ENCODE data around the gene ZNF639. TPM values are rescaled to one million over a fixed set of nuclear protein-coding genes. Genes with fewer than 3 reads are reported as not detected.

Gene ZNF639
- total RNA-seq, 1 donor from 2014 or later: 43.2 TPM

DNA sequence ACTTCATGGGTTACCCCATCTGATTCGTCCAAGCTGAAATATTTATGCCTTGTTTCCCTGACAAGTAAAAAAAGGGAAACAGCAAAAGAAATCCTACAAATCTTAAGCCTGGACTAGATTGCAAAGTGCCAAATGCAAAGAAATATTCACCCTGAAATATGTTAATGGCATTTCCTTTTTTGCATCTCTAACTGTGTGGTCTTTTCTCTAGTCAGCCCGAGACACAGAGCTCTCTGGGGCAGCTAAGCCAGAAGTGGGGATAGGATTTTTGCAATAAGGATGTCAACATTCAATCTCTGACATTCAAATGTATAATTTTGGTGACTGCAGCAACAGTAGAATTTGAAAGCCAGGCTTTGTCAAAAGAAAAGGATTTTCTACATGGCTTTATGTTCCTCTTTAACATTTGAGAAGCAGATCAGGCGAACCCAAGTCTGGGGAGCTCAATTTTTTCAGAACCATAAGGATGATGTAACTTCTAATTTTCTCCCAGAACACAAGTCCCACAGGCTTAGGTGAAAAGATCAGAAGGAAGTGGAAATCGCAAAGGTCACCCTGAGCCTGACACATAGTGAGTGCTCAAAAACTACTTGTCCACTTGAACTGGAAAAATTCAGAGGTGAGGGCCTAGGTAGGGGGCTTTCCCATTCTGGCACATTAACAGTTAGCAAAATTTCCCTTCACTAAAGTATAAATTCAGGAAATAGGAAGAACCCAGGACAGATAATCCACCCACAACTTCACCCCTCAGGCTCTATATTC, 43.7 kb upstream of the ZNF639 start:
- no peaks in the 10 kb centered on the region for H3K4me1 Mint-ChIP-seq (ENCODE audit: low read depth)
- no peak for DNase-seq (ENCODE audit: low spot score, unreplicated experiment)
- no peaks in the 10 kb centered on the region for H3K27me3 Mint-ChIP-seq
- H3K36me3 Mint-ChIP-seq (ENCODE audit: insufficient read depth): no peaks in the 10 kb centered on the region
- no peaks in the 10 kb centered on the region for H3K9me3 Mint-ChIP-seq (ENCODE audit: low read depth)
- H3K27ac Mint-ChIP-seq: no peak overlapping the region
- TF ChIP-seq CTCF (IDR thresholded peaks at IDR 0.05; ENCODE audit: unreplicated experiment): no peak
- no peak overlapping the region for H3K4me3 Mint-ChIP-seq (ENCODE audit: low read depth)

DNA sequence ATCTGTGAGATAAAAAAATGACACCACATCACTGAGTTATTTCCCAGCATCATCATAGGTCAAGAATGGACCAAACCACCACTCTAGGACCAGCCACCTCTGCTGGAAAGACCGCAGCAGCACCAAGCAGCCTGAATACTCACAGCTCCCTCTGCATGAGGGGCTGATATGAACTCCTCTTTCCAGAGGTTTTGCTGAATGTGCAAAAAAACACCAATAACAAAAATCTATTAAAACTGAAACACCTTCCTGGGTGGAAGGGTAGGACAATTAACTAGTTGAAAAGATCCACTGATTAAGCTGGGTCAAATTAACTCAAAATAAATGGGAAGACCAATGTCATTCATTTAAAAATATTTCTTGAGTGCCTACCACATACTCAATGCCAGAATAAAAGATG, 43.0 kb upstream of the ZNF639 start:
- H3K9me3 Mint-ChIP-seq (ENCODE audit: low read depth): no peaks in the 10 kb centered on the region
- TF ChIP-seq CTCF (IDR thresholded peaks at IDR 0.05; ENCODE audit: unreplicated experiment): no peak
- no peak overlapping the region for H3K4me3 Mint-ChIP-seq (ENCODE audit: low read depth)
- no peak for DNase-seq (ENCODE audit: low spot score, unreplicated experiment)
- no peaks in the 10 kb centered on the region for H3K36me3 Mint-ChIP-seq (ENCODE audit: insufficient read depth)
- H3K4me1 Mint-ChIP-seq (ENCODE audit: low read depth): no peaks in the 10 kb centered on the region
- no peaks in the 10 kb centered on the region for H3K27me3 Mint-ChIP-seq
- no peak overlapping the region for H3K27ac Mint-ChIP-seq

DNA sequence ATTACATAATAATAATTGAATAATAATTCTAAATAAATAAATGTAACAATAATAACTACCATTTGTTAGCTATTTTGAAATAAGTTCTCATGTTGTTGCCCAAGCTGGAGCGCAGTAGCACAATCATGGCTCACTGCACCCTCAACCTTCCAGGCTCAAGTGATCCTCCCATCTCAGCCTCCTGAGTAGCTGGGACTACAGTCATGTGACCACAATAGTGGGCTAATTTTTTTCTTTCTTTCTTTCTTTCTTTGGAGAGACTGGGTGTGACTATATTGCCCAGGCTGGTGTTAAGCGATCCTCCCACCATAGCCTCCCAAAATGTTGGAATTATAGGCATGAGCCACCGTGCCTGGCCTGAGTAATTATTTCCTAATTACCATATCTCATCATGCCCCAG, 41.0 kb upstream of the ZNF639 start:
- H3K4me3 Mint-ChIP-seq (ENCODE audit: low read depth): no peak overlapping the region
- H3K27ac Mint-ChIP-seq: no peak overlapping the region
- no peaks in the 10 kb centered on the region for H3K9me3 Mint-ChIP-seq (ENCODE audit: low read depth)
- DNase-seq (ENCODE audit: low spot score, unreplicated experiment): no peak
- no peaks in the 10 kb centered on the region for H3K27me3 Mint-ChIP-seq
- H3K4me1 Mint-ChIP-seq (ENCODE audit: low read depth): no peaks in the 10 kb centered on the region
- TF ChIP-seq CTCF (IDR thresholded peaks at IDR 0.05; ENCODE audit: unreplicated experiment): no peak
- H3K36me3 Mint-ChIP-seq (ENCODE audit: insufficient read depth): no peaks in the 10 kb centered on the region

DNA sequence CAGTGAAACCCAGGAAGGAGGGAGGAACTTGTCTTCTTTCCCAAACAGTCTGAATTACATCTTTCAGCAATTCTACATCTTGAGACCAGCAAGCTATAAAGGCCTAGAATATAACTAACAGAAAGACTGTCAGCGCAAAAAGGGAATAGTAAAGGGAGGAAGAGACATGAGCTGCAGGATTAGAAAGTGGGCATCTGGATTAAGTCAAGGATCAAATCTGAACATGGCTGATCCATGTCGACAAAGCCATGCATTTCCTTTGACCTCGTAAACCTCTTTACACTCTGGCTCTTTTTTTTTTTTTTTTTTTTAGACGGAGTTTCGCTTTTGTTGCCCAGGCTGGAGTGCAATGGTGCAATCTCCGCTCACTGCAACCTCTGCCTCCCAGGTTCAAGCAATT, 36.5 kb upstream of the ZNF639 start:
- Mint-ChIP-seq H3K27me3 (no peaks in the 10 kb centered on the region), H3K27ac (no peak overlapping the region), H3K9me3 (ENCODE audit: low read depth) (no peaks in the 10 kb centered on the region), H3K36me3 (ENCODE audit: insufficient read depth) (no peaks in the 10 kb centered on the region), H3K4me1 (ENCODE audit: low read depth) (peaks cover 2% of the 10 kb centered on the region), H3K4me3 (ENCODE audit: low read depth) (no peak overlapping the region)
- no peak for DNase-seq (ENCODE audit: low spot score, unreplicated experiment)
- no peak for TF ChIP-seq CTCF (IDR thresholded peaks at IDR 0.05; ENCODE audit: unreplicated experiment)

DNA sequence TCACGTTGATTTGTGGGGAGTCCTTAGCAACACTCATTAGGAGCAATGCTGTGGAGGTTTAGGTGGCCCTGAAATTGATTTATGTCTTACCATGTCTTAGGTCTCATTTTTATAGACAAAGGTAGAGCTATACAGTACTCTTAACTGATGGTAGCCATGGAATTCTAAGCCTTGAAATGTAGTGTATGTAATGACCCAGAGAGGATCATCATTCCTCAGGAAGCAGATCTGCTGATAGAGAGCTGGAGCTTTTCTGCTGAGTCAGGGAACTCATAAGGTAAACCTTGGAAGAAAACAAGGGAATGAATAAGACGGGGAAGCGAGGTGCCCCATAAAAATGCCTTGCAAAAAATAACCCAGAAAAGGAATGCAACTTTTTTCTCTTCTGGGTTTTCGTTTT, 34.0 kb upstream of the ZNF639 start:
- peaks cover 3% of the 10 kb centered on the region for H3K36me3 Mint-ChIP-seq (ENCODE audit: insufficient read depth)
- TF ChIP-seq CTCF (IDR thresholded peaks at IDR 0.05; ENCODE audit: unreplicated experiment): no peak
- H3K9me3 Mint-ChIP-seq (ENCODE audit: low read depth): peaks cover 3% of the 10 kb centered on the region

More for the DNA sequence above, 34.0 kb upstream of the ZNF639 start:
- no peaks in the 10 kb centered on the region for H3K27me3 Mint-ChIP-seq
- H3K4me3 Mint-ChIP-seq (ENCODE audit: low read depth): no peak overlapping the region
- H3K27ac Mint-ChIP-seq: no peak overlapping the region
- no peak for DNase-seq (ENCODE audit: low spot score, unreplicated experiment)
- H3K4me1 Mint-ChIP-seq (ENCODE audit: low read depth): peaks cover 6% of the 10 kb centered on the region

Measured in progenitor cell of endocrine pancreas (in vitro differentiated cells).